Smooth muscle cell of bladder (primary cell): ENCODE measurements around the gene APBB1IP. TPM values are rescaled to one million over a fixed set of nuclear protein-coding genes. Genes with fewer than 3 reads are reported as not detected.

Experiments
- total RNA-seq: library from RNA; depleted of rRNA; stranded (reverse); fragments of >200 nt; gene quantifications from 2 replicates; pipeline ENCODE4 v1.2.3, GENCODE V29; 2014

APBB1IP gene
- 0.85 and 2.2 TPM in 2 replicates for total RNA-seq

DNA sequence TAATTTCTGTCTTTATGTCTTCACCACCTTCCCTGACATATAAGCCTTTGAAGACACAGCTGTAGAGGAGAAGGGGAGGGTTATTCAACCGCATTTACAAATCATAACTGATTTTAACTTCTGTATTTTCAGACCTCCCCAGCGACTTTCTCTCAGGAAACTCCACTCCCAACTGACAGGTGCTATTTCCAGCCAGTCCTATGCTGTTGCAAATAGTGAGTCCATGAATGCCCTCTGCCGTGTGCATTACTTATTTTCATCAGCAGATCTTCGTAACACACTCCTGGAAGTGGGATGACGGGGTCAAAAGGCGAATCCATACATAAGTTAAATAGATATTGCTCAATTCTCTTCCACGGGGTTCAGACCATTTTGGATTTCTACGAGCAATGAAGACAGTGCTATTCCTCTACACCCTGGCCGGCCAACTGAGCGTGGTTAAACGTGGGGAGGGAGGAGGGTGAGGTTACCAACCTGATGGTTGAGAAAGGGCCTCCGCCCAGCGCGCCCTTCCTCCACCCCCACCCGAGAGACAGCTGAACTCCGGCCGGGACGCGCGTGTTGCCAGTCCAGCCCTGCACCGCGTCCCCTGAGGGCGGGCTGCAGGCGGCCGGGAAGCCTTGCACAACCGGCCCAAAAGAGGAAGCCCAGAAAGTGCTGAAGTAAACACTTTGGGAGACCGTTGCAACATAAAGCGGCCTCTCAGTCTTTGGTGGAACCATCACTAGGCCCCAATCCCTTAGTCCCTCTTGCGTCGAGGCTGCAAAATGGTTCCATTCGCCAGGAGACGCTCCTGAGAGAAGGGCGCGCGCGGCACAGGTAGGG, at the start of gene APBB1IP:
Gene APBB1IP, plus strand, starts transcription at position 705 of the 825 bp plus-strand sequence. CDS start 53,986 bp downstream, outside the sequence.

Other genes starting within 250 kb of the APBB1IP start
- gene GAD2, start 221.6 kb upstream of the APBB1IP start, total RNA-seq = not detected in 2 replicates